GM19351 (cell line): Measurements from ENCODE around the gene ZNF263.
"Not testable (repeated sequence)": the region's sequence is repeated elsewhere in the genome, so short reads cannot be mapped to it uniquely, and the experiment has no call there.

Source experiments
- ATAC-seq: cut with Tn5 transposase; IDR thresholded peaks from one replicate; pipeline ENCODE4 v1.9.1; 2021; ENCODE audit warnings: mild to moderate bottlenecking, moderate library complexity; ENCODE audit not compliant: unreplicated experiment

ZNF263 gene

GRCh38 chr16:3266873-3267537 is 16.3 kb upstream of the ZNF263 start:
- no peak for ATAC-seq

- no peak for ATAC-seq
Measured at GRCh38 chr16:3268294-3268693, 15.0 kb upstream of the ZNF263 start.

GRCh38 chr16:3270718-3271117 is 12.6 kb upstream of the ZNF263 start:
- ATAC-seq, result not testable (repeated sequence)

- not testable (repeated sequence) for ATAC-seq
Measured at GRCh38 chr16:3271281-3271680, 12.0 kb upstream of the ZNF263 start.

GRCh38 chr16:3274490-3274889 is 8.8 kb upstream of the ZNF263 start:
- ATAC-seq, result no peak

- ATAC-seq, result no peak
Measured at GRCh38 chr16:3274947-3275346, 8.3 kb upstream of the ZNF263 start.

- ATAC-seq, result no peak
Measured at GRCh38 chr16:3276679-3277078, 6.6 kb upstream of the ZNF263 start.

- no peak for ATAC-seq
Measured at GRCh38 chr16:3281222-3281820, 2.0 kb upstream of the ZNF263 start.

GRCh38 chr16:3282103-3282729 is 1.1 kb upstream of the ZNF263 start:
- peak; percentile 28 for ATAC-seq

GRCh38 chr16:3283543-3284447 is 504 bp downstream of the ZNF263 start:
- ATAC-seq, result no peak

- no peak for ATAC-seq
Measured at GRCh38 chr16:3285131-3285530, 1.8 kb downstream of the ZNF263 start.

- no peak for ATAC-seq
Measured at GRCh38 chr16:3289998-3290673, 6.8 kb downstream of the ZNF263 start.

- ATAC-seq, result no peak
Measured at GRCh38 chr16:3292604-3293003, 9.3 kb downstream of the ZNF263 start.

GRCh38 chr16:3295209-3295608 is 11.9 kb downstream of the ZNF263 start:
- ATAC-seq, result no peak

- no peak for ATAC-seq
Measured at GRCh38 chr16:3295783-3296182, 12.5 kb downstream of the ZNF263 start.

- no peak for ATAC-seq
Measured at GRCh38 chr16:3304370-3304769, 21.1 kb downstream of the ZNF263 start.

- peak; percentile 97 for ATAC-seq
Measured at GRCh38 chr16:3305109-3306068, 22.1 kb downstream of the ZNF263 start, which contains the start of the genes TIGD7 and ZNF75A. TSS of gene TIGD7 (minus strand) at chr16:3305430. CDS start at chr16:3300614, 4,816 bp downstream. TSS of gene ZNF75A (plus strand) at chr16:3305497. CDS start at chr16:3308429, 2,932 bp downstream.

GRCh38 chr16:3306078-3306477 is 22.8 kb downstream of the ZNF263 start:
- no peak for ATAC-seq

- no peak for ATAC-seq
Measured at GRCh38 chr16:3311496-3311895, 28.2 kb downstream of the ZNF263 start.
